Neuronal stem cell (in vitro differentiated cells): ENCODE data around the gene FBXO36.

Source experiments
- DNase-seq: peaks from one replicate; pipeline ENCODE4 v3.0.0-alpha.2; 2013; ENCODE audit warnings: low spot score
- H2AFZ ChIP-seq: one replicate; pipeline ENCODE4 v1.6.1; 2013; ENCODE audit warnings: mild to moderate bottlenecking, low read length, inconsistent platforms
- H2AK5ac ChIP-seq: 2 replicates; pipeline ENCODE4 v1.6.1; 2013; ENCODE audit warnings: low read depth, mild to moderate bottlenecking, inconsistent platforms, low read length, moderate library complexity, mixed read lengths
- H2BK120ac ChIP-seq: 2 replicates; pipeline ENCODE4 v1.6.1; 2013; ENCODE audit warnings: low read depth, mild to moderate bottlenecking, inconsistent platforms, low read length, moderate library complexity, mixed read lengths
- H2BK12ac ChIP-seq: one replicate; pipeline ENCODE4 v1.6.1; 2013; ENCODE audit warnings: low read length, inconsistent platforms
- H2BK15ac ChIP-seq: 2 replicates; pipeline ENCODE4 v1.6.1; 2013; ENCODE audit warnings: mild to moderate bottlenecking, low read length, inconsistent platforms, mixed read lengths
- H2BK5ac ChIP-seq: one replicate; pipeline ENCODE4 v1.6.1; 2013; ENCODE audit warnings: inconsistent platforms, mild to moderate bottlenecking, low read length, moderate library complexity
- H3K14ac ChIP-seq: one replicate; pipeline ENCODE4 v1.6.1; 2013; ENCODE audit warnings: low read length, inconsistent platforms
- H3K18ac ChIP-seq: 2 replicates; pipeline ENCODE4 v1.6.1; 2013; ENCODE audit warnings: low read length, inconsistent platforms
- H3K23ac ChIP-seq: 2 replicates; pipeline ENCODE4 v1.6.1; 2013; ENCODE audit warnings: low read depth, mild to moderate bottlenecking, mixed read lengths, low read length, inconsistent platforms; ENCODE audit not compliant: poor library complexity
- H3K27ac ChIP-seq: replicated peaks from 3 replicates; pipeline ENCODE4 v1.5.1; 2013; ENCODE audit warnings: low read length, inconsistent platforms
- H3K27me3 ChIP-seq, 3 experiments: 2 replicates each; pipeline ENCODE4 v1.6.1; 2013; ENCODE audit warnings: low read length in 3 of 3, mild to moderate bottlenecking in 2 of 3, inconsistent platforms in 1 of 3, low read depth in 1 of 3, mixed read lengths in 1 of 3, moderate library complexity in 1 of 3; ENCODE audit not compliant: control insufficient read depth in 3 of 3, insufficient read depth in 3 of 3
- H3K36me3 ChIP-seq, 2 donors: replicated peaks in 1 of 2; 2 replicates each; pipeline ENCODE4 v1.6.1; 2013; ENCODE audit warnings: low read length in 2 of 2; ENCODE audit not compliant: control insufficient read depth in 2 of 2, insufficient read depth in 2 of 2
- H3K4ac ChIP-seq: 2 replicates; pipeline ENCODE4 v1.6.1; 2013; ENCODE audit warnings: inconsistent platforms, mild to moderate bottlenecking, low read length, moderate library complexity
- H3K4me1 ChIP-seq, 2 donors: 1 replicate in 1 of 2; 2 replicates in 1 of 2; pipeline ENCODE4 v1.6.1; 2013; ENCODE audit warnings: low read length in 2 of 2, low read depth in 1 of 2; ENCODE audit not compliant: control insufficient read depth in 2 of 2, insufficient read depth in 1 of 2
- H3K4me2 ChIP-seq: one replicate; pipeline ENCODE4 v1.6.1; 2013; ENCODE audit warnings: mild to moderate bottlenecking, low read length, inconsistent platforms; ENCODE audit not compliant: insufficient read depth, poor library complexity, severe bottlenecking
- H3K4me3 ChIP-seq, 2 donors: 2 replicates each; pipeline ENCODE4 v1.5.1; 2013; ENCODE audit warnings: low read length in 2 of 2, mild to moderate bottlenecking in 2 of 2, inconsistent platforms in 1 of 2, moderate library complexity in 1 of 2
- H3K79me1 ChIP-seq: one replicate; pipeline ENCODE4 v1.6.1; 2013; ENCODE audit warnings: low read depth, mild to moderate bottlenecking, inconsistent platforms, low read length, moderate library complexity
- H3K9ac ChIP-seq: one replicate; pipeline ENCODE4 v1.6.1; 2013; ENCODE audit warnings: mild to moderate bottlenecking, low read depth, low read length, inconsistent platforms; ENCODE audit not compliant: poor library complexity
- H3K9me3 ChIP-seq, 2 donors: replicated peaks in 1 of 2; 2 replicates each; pipeline versions ENCODE3 to v1.6.1; 2013; ENCODE audit warnings: low read length in 2 of 2, mild to moderate bottlenecking in 2 of 2, inconsistent platforms in 1 of 2, low read depth in 1 of 2, mixed read lengths in 1 of 2, moderate library complexity in 1 of 2; ENCODE audit not compliant: control insufficient read depth in 2 of 2, insufficient read depth in 1 of 2
- H4K8ac ChIP-seq: one replicate; pipeline ENCODE4 v1.6.1; 2013; ENCODE audit warnings: low read depth, mild to moderate bottlenecking, inconsistent platforms, low read length, moderate library complexity
- H4K91ac ChIP-seq: one replicate; pipeline ENCODE4 v1.6.1; 2013; ENCODE audit warnings: low read length, low read depth, mild to moderate bottlenecking, inconsistent platforms; ENCODE audit not compliant: poor library complexity
- whole genome bisulfite sequencing, 2 donors: extraction: QIAGEN DNeasy Blood & Tissue Kit; methylation state at CpG; one replicate each; pipeline ENCODE4 v1.1.7; 2013; ENCODE audit warnings: missing lambda C conversion rate in 2 of 2, mixed read lengths in 1 of 2; ENCODE audit not compliant: insufficient read length in 2 of 2, insufficient replicate concordance in 1 of 2; ENCODE audit errors: extremely low coverage in 2 of 2; 5-methylcytosine and 5-hydroxymethylcytosine counted together

FBXO36 gene

GRCh38 chr2:230016844-230017243 is 94.5 kb downstream of the FBXO36 start:
- Histone ChIP-seq H3K23ac (no peak overlapping the region), H2BK12ac (no peak overlapping the region), H3K4me2 (no peak overlapping the region), H3K79me1 (no peaks in the 10 kb centered on the region), H2BK5ac (no peak overlapping the region), H4K91ac (no peak overlapping the region), H3K4me3 (no peak overlapping the region), H3K27me3 (no peaks in the 10 kb centered on the region), H3K9me3 (no peaks in the 10 kb centered on the region), H3K27ac (no peak overlapping the region), H3K4me1 (no peaks in the 10 kb centered on the region), H3K36me3 (no peaks in the 10 kb centered on the region), H2BK120ac (no peak overlapping the region), H2AK5ac (no peak overlapping the region), H3K9ac (no peak overlapping the region), H2AFZ (no peak overlapping the region), H3K14ac (no peak overlapping the region), H4K8ac (no peak overlapping the region), H2BK15ac (no peak overlapping the region), H3K18ac (no peak overlapping the region), H3K4ac (no peak overlapping the region)
- no peak for DNase-seq

- Histone ChIP-seq H3K9ac (no peak overlapping the region), H2BK5ac (no peak overlapping the region)
These were observed 95.8 kb downstream of the FBXO36 start for GRCh38 chr2:230018153-230018552.

GRCh38 chr2:230019742-230020141 is 97.4 kb downstream of the FBXO36 start:
- H3K4me1 ChIP-seq: no peaks in the 10 kb centered on the region
- H2BK120ac ChIP-seq: no peak overlapping the region
- H2BK5ac ChIP-seq: no peak overlapping the region
- H3K14ac ChIP-seq: no peak overlapping the region
- no peak overlapping the region for H3K4me2 ChIP-seq
- no peak overlapping the region for H2AK5ac ChIP-seq
- no peak overlapping the region for H2BK12ac ChIP-seq
- H3K9me3 ChIP-seq: no peaks in the 10 kb centered on the region
- H3K9ac ChIP-seq: no peak overlapping the region
- no CpG with 5 or more reads among the region's 3 CpGs for WGBS, 2 donors
- no peak overlapping the region for H3K23ac ChIP-seq
- no peak overlapping the region for H3K4ac ChIP-seq
- H4K8ac ChIP-seq: no peak overlapping the region
- no peak overlapping the region for H2BK15ac ChIP-seq
- H3K79me1 ChIP-seq: no peaks in the 10 kb centered on the region
- no peak for DNase-seq
- H3K27ac ChIP-seq: no peak overlapping the region
- H2AFZ ChIP-seq: no peak overlapping the region
- H3K18ac ChIP-seq: no peak overlapping the region
- no peak overlapping the region for H4K91ac ChIP-seq
- H3K27me3 ChIP-seq: no peaks in the 10 kb centered on the region
- no peaks in the 10 kb centered on the region for H3K36me3 ChIP-seq
- no peak overlapping the region for H3K4me3 ChIP-seq

More at GRCh38 chr2:230018153-230018552, 95.8 kb downstream of the FBXO36 start:
- Histone ChIP-seq H3K36me3 (no peaks in the 10 kb centered on the region), H4K8ac (no peak overlapping the region), H2BK120ac (no peak overlapping the region), H3K9me3 (no peaks in the 10 kb centered on the region), H3K4me2 (no peak overlapping the region), H3K4me1 (no peaks in the 10 kb centered on the region), H2BK15ac (no peak overlapping the region), H3K23ac (no peak overlapping the region), H3K27ac (no peak overlapping the region), H4K91ac (no peak overlapping the region), H3K4me3 (no peak overlapping the region), H3K27me3 (no peaks in the 10 kb centered on the region), H3K18ac (no peak overlapping the region), H2AK5ac (no peak overlapping the region), H3K79me1 (no peaks in the 10 kb centered on the region), H2AFZ (no peak overlapping the region), H3K14ac (no peak overlapping the region), H2BK12ac (no peak overlapping the region), H3K4ac (no peak overlapping the region)
- no CpG with 5 or more reads among the region's 4 CpGs for WGBS, 2 donors
- no peak for DNase-seq

GRCh38 chr2:230023313-230023712 is 101.0 kb downstream of the FBXO36 start:
- Histone ChIP-seq H3K9ac (no peak overlapping the region), H2BK5ac (no peak overlapping the region), H2BK15ac (no peak overlapping the region), H2BK120ac (no peak overlapping the region), H3K4me3 (no peak overlapping the region), H4K8ac (no peak overlapping the region), H3K36me3 (no peaks in the 10 kb centered on the region), H4K91ac (no peak overlapping the region), H2BK12ac (no peak overlapping the region), H3K4me1 (no peaks in the 10 kb centered on the region), H2AFZ (no peak overlapping the region), H3K79me1 (no peaks in the 10 kb centered on the region), H3K23ac (no peak overlapping the region), H2AK5ac (no peak overlapping the region), H3K18ac (no peak overlapping the region), H3K4me2 (no peak overlapping the region), H3K27ac (no peak overlapping the region), H3K27me3 (no peaks in the 10 kb centered on the region), H3K4ac (no peak overlapping the region), H3K9me3 (no peaks in the 10 kb centered on the region), H3K14ac (no peak overlapping the region)
- WGBS, 2 donors: no CpG with 5 or more reads among the region's 4 CpGs
- DNase-seq: no peak
